Stimulated activated CD4-positive, alpha-beta T cell treated with anti-CD3 and anti-CD28 coated beads, Interleukin-1b, Interleukin-23, amount 100 ng/mL, for 4 hours (primary cell): Measurements from ENCODE around the gene RIC3.

ENCODE experiments used
- DNase-seq, 2 donors: peaks; one replicate each; pipeline ENCODE4 v3.0.0-alpha.2; 2020; ENCODE audit warnings: low read depth in 2 of 2

RIC3 gene

DNA sequence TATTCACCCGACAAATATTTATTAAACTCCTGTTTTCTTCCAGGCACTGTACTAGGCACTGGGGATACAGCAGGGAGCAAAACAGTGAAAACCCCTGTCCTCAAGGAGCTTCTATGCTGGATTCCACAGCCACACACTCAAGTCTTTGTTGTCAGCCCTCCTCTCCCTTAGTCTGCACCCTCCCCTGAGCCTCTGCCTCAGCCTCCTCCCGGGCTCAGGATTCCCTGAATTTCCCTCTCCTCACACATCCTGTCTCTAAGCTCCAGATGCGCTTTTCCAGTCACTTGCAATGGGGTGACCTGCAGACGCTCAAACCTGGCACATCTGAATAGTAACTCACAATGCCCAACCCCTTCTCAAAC lies 101.3 kb downstream of the RIC3 start:
- no peak for DNase-seq

DNA sequence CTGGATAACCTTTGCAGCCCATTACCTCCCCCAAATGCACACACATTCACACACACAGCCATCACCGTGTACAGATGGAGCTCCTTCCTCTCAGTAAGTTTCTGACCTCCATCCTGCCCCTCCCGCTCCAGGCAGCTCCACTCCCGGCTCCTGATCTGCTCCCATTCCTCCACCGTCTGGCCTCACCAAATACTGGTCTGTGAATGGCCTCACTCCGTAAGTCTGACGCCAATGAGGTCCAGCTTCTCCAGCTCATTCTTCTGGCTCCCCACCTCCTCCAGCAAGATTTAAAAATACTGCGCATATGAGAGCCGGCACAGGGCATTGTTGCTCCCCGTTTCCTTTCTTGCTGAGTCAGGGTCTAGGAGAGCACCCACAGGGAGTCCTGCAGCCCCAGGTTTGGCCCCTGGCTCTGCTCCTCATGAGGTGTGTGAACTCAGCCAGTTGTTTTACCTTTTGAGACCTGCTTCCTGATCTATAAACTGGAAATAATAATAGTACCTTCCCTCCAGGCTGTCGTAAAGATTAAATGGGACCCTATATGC lies 101.8 kb downstream of the RIC3 start:
- DNase-seq = no peak

DNA sequence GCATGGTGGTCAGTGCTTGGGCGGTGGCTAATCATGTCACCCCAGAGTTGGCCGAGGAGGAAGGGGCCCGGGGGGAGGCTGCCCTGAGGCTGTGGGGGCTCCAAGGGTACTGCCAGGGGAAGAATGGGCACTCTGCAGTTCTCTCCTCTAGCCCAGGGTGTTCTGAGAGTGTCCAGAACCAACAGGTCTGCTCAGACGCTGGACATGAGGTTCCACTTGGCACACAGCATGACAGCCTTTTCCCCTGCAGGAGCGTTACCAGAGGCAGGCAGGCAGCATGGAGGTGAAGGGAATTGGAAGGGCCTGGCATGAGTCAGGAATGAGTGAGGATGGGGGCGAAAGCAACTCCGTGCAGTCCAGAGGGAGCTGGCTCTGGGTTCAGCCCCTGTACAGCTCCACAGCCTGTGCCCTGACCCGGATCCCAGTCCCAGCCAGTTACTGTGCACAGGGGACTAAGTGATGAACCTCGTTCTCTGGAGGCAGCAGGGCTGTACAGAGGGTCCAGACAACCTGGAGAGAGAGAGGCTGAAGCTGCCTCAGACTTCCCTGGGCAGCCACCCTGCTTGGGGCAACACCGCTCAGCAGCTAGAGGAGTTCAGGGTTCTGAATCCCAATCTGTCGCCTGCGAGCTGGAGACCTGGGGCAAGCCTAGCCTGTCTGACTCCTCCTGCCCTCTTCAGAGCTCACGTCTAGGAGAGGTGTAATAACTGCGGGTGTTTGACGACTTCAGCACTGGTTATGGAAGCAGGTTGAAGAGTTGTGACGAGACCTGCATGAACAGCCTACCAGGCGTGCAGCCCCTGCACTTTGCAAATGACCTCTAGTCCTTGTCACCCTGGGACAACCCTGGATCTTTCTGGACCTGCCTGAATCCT lies 102.6 kb downstream of the RIC3 start:
- DNase-seq = no peak

DNA sequence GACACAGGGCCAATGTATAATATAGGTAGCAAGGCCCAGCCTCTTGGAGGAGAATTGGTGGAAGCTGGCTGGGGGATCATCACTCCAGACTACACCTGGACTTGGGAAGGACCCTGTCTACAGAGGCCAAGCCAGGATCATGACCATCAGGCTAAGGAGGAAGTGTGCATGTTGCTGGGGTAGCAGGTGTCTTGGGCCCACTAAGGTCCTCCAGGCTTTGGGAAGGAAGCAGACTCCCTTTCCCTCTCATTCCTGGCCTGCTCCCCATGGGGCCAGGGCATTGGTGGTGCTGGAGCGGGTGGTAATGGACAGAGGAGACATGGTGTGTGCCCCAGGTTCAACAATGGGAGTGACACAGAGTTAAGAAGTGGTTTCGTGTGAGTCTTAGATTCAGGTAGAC lies 103.8 kb downstream of the RIC3 start:
- no peak for DNase-seq

DNA sequence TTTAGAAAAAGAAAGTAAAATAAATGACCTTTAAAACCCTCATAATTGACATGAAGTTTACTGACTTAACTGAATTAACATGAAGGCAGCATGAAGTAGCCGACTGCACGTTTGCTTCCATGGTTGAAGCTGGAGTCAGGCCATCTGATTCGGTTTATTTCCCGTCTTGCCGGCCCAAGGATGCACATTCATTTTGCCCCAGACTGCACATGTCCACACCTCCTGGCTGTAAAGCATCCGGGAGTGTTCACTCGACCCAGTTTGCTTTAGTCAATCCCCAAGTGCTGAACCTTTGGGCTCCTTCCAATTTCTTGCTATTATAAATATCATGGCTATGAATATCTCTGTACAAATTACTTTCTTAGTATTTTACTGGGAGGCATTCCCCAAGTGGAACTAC lies 105.5 kb downstream of the RIC3 start:
- no peak for DNase-seq

DNA sequence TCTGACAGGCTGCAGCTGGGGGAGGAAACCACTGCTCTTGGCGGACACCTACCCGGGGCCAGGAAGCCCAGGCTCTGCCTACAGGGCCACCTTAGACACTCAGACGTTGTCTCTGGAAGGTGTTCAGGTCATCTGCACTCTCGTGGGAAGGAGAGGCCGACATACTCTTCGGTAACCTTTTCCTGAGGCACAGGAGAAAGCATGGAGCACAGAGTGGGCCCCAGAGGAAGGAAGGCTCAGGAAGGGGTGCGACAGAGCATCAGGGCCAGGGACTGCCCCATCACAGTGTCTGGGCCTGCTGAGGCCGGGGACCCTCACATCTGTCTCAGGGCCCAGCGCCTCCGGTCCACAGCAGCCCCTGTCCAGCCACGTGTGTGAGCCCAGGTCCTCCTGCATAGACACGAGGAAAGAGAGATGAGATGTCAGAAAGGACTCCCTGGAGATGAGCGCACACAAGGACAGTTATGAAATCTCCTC lies 106.0 kb downstream of the RIC3 start:
- DNase-seq = no peak

DNA sequence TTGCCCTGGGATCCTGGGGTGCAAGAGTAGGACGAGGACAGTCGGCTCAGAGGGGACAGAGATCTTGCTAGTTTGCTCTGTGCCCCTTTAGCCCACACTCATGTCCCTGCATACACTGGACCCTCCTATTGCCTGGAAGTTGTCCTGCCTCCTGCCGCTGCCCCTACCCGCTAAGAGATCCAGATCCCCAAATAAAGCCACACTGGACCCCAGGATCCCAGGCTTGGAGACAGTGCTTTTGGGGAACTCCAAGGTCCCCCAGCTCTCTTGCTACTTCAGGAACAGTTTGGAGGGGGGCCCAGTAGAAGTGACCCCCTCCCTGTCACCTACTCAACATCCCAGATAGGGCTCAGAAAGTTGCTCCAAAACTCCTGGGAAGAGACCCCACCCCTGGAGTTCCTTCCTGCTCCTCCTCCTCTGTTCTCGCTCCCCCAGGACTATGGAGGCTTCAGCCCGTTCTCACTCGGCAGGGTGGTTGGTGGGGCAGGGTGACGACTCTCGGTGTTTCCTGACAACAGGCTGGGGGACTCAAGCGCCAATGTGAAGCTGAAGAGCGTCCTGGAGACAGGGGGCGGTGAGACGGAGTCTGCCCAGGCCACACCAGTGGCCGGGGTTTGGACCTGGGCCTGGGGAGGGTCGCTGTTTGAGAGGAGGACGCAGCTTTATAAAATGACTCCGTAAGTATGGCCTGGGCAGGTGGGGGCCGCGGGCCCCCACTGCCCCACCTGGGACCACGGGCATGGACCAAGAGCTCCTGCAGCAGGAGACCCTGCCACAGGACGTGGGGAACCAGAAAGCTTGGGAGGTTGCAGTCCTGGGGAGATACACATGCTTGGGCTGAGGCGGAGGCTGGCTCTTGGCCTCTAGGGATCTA lies 107.0 kb downstream of the RIC3 start:
- DNase-seq = no peak

DNA sequence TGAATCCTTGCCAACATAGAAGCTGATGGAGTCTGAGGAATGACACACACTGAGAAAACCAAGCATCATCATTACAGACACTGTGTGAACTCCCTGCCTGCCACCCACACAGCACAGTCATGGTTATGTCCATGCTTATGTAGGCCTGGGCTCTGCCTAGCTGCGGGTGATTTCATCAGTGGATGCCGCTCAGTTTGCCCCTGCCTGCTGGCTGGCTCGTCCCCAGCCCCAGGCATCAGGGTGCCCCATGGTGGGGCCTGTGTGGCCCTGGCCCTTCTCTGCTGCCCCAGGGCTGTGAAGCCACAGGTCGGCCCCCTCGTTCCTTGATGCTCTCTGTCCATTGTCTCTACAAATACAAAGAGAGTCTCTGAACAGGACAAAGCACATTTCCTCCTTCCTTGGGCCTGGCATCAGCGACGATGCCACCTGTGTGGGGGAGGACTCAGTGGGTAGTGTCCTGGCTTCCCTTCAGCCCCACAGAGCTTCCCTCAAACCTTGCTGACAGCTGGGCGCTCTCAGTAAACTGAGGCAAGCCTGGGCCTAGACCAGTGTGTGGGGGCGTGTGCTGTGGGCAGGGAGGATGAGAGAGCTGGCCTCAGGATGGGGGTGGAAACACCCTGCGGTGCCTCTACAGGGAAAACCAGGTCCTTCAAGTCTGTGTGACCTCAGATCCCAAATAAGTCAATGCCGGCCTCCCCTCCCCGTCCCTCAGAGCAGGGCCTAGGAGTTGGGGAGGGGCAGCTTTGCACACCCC lies 107.8 kb downstream of the RIC3 start:
- no peak for DNase-seq

DNA sequence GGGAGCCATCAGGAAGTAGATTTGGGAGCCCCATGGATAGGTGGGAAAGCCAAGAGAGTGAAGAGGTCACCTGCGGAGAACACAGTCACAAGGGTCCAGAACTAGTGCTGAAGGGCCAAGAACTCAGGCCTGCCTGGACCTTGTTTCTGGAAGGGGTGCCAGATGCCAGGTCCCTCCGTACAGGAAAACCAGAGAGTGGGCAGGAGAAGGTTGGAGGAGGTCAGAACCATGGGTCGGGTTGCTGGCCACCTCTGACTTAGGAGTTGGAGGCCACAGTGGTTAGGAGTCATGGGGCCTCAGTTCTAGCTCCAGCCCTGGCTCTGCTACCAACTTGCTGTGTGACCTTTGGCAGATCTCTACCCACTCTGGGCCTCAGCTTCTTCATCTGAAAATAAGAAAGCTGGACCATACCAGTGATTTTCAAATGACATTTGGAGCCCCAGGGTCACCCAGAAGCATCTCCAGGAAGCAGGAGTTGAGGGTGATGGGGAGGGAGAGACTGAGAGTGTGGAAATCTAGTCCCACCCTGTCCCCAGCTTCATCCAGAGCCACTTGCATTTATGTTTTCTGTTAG lies 108.6 kb downstream of the RIC3 start:
- no peak for DNase-seq

DNA sequence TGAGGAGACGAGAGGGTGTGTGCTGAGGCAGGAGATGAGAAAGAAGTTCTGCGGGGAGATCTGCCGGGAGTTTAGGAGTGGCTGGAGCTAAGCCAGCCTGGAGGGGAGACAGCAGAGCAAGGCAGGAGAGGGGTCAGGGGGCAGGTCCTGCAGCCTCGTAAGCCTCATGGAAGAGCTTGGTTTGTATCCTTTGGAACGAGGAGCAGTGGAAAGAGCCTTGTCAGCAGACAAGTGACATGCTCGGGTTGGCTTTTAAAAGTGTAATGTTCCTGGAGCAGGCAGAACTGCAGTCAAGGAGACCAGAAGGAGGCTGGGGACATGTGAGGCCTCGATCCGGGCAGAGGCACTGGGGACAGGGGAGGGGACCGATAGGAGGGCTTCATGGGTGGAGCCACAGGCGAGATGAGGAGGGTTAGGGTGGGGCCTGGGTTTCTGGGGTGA lies 109.2 kb downstream of the RIC3 start:
- no peak for DNase-seq

DNA sequence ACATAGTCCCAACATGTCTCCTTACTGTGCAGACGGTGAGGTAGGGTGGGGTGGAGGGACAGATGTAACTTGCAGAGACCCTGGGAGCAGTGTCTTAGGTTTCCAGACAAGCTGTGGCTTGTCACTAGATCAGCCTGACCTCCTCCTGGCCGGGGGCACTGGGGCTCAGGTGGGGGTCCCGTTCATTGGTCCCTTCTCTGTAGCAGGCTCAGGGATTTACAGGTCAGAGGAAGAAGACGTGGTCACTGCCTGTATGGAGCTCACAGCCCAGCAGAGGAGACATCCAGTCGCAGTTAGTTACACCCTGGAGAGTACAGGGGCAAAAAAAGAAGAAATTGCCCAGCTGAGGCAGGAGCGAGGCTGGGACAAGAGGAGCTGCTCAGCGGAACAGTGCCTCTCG lies 109.8 kb downstream of the RIC3 start:
- no peak for DNase-seq

DNA sequence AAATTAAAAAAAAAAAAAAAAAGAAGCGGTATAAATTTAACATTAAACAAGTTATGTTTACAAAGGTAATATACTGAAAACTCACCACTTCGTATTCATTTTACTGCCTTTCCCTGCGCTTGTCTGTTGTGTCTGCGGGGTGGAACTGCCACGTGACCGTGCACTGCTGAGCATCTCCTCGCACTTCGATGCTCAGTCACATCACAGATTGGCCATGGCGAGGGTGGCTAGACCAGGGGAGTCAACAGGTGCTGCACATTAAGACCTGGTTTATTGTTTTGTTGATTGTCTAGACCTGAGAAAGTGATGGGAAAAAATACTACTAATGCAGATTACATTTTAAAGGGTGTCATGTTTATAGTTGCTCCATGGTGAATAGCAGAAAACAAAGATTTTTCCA lies 110.6 kb downstream of the RIC3 start:
- no peak for DNase-seq

DNA sequence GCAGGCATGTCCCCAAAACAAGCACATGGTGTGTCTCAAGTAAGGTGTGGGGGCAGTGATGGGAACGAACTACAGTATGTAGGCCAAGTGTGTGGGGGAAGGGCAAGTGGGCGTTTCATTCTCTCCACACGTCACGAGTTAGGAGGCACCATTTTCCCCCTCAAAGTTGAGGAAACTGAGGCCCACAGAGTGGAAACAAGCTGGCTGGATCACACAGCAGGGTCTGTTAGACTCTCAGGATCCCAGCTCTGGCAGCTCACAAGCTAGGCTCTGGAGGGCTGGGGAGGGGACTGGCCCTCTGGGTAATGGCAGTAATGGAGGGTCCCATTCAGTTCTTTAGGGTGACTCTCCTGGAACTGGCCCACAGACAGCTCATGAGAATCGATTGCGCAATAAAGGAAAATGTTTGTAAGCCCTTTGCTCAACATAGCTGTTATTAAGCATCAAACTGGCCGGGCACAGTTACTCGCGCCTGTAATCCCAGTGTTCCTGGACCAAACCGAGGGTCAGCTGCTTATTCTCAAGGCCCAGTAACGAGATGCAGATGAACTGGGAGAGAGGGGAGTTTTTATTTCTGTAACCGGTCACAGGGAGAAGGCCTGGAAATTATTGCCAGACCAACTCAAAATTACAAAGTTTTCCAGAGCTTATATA lies 111.9 kb downstream of the RIC3 start:
- DNase-seq = no peak
